Ascending aorta (tissue), 2 donors: ENCODE results near the gene CNTNAP5. TPM values are rescaled to one million over a fixed set of nuclear protein-coding genes. Genes with fewer than 3 reads are reported as not detected.

Experiments
- DNase-seq, 2 donors: peaks; one replicate each; pipeline ENCODE4 v3.0.0-alpha.2; 2019; ENCODE audit warnings: low spot score in 2 of 2
- H3K27ac ChIP-seq, 2 donors: fragments of 200-600 bp; sonication (generic); one replicate each; pipeline ENCODE4 v1.5.1; 2016 to 2017; ENCODE audit warnings: mild to moderate bottlenecking in 1 of 2
- H3K27me3 ChIP-seq: fragments of 200-600 bp; sonication (generic); one replicate; pipeline ENCODE4 v1.5.1; 2017
- H3K36me3 ChIP-seq, 2 donors: fragments of 200-600 bp; sonication (generic); one replicate each; pipeline ENCODE4 v1.5.1; 2016
- H3K4me1 ChIP-seq, 2 donors: fragments of 200-600 bp; sonication (generic); one replicate each; pipeline ENCODE4 v1.5.1; 2016 to 2017; ENCODE audit warnings: mild to moderate bottlenecking in 1 of 2
- H3K4me3 ChIP-seq, 2 donors: fragments of 200-600 bp; sonication (generic); one replicate each; pipeline ENCODE4 v1.5.1; 2016 to 2017; ENCODE audit warnings: mild to moderate bottlenecking in 1 of 2
- H3K9me3 ChIP-seq, 2 donors: fragments of 200-600 bp; sonication (generic); one replicate each; pipeline ENCODE4 v1.5.1; 2016
- CTCF ChIP-seq, 3 experiments: fragments of 200-600 bp in 2 of 3; fragments of 450-650 bp in 1 of 3; sonication (generic) in 2 of 3; IDR thresholded peaks; one replicate each; pipeline ENCODE4 v1.5.1; 2016 to 2019; ENCODE audit warnings: antibody characterized with exemption in 3 of 3, mild to moderate bottlenecking in 1 of 3, moderate library complexity in 1 of 3
- intact Hi-C: fragments of 100-400 bp; cut with DNase I; formaldehyde crosslinking; loops from one replicate; pipeline ENCODE4 v1.15.1; 2023
- total RNA-seq: library from RNA; depleted of rRNA; stranded (reverse); fragments of >200 nt; gene quantifications from one replicate; pipeline ENCODE4 v1.1.0, GENCODE V29; 2016

The CNTNAP5 gene
- total RNA-seq, 1 donor from 2014 or later = not detected

GRCh38 chr2:124063596-124063995, 38.5 kb downstream of the CNTNAP5 start:
- H3K4me1 ChIP-seq = no peaks in the 10 kb centered on the region
- H3K27me3 ChIP-seq = no peaks in the 10 kb centered on the region
- H3K36me3 ChIP-seq = no peaks in the 10 kb centered on the region
- no peak overlapping the region for H3K4me3 ChIP-seq
- H3K27ac ChIP-seq = no peak overlapping the region
- H3K9me3 ChIP-seq = no peaks in the 10 kb centered on the region
- intact Hi-C loops = no loop called here
- TF ChIP-seq CTCF (IDR thresholded peaks at IDR 0.05) = no peak
- DNase-seq = no peak

GRCh38 chr2:124065636-124066035, 40.5 kb downstream of the CNTNAP5 start:
- Histone ChIP-seq H3K36me3 (no peaks in the 10 kb centered on the region), H3K27me3 (no peaks in the 10 kb centered on the region), H3K4me3 (no peak overlapping the region), H3K4me1 (no peaks in the 10 kb centered on the region), H3K27ac (no peak overlapping the region), H3K9me3 (no peaks in the 10 kb centered on the region)
- no peak for DNase-seq
- intact Hi-C loops = no loop called here
- TF ChIP-seq CTCF (IDR thresholded peaks at IDR 0.05) = no peak

GRCh38 chr2:124066776-124067175, 41.7 kb downstream of the CNTNAP5 start:
- TF ChIP-seq CTCF (IDR thresholded peaks at IDR 0.05) = no peak
- Histone ChIP-seq H3K36me3 (no peaks in the 10 kb centered on the region), H3K27ac (no peak overlapping the region), H3K4me3 (no peak overlapping the region), H3K9me3 (no peaks in the 10 kb centered on the region), H3K27me3 (no peaks in the 10 kb centered on the region), H3K4me1 (no peaks in the 10 kb centered on the region)
- intact Hi-C loops = no loop called here
- DNase-seq = no peak

- Histone ChIP-seq H3K36me3 (no peaks in the 10 kb centered on the region), H3K27ac (no peak overlapping the region), H3K4me1 (no peaks in the 10 kb centered on the region), H3K4me3 (no peak overlapping the region), H3K9me3 (no peaks in the 10 kb centered on the region), H3K27me3 (no peaks in the 10 kb centered on the region)
- DNase-seq = no peak
- TF ChIP-seq CTCF (IDR thresholded peaks at IDR 0.05) = no peak
- intact Hi-C loops = no loop called here
Measured at GRCh38 chr2:124079045-124079444, 54.0 kb downstream of the CNTNAP5 start.

- intact Hi-C loops = no loop called here
- Histone ChIP-seq H3K4me1 (no peaks in the 10 kb centered on the region), H3K36me3 (no peaks in the 10 kb centered on the region), H3K4me3 (no peak overlapping the region), H3K9me3 (no peaks in the 10 kb centered on the region), H3K27ac (no peak overlapping the region), H3K27me3 (no peaks in the 10 kb centered on the region)
- DNase-seq = no peak
- TF ChIP-seq CTCF (IDR thresholded peaks at IDR 0.05) = no peak
Measured at GRCh38 chr2:124080281-124081153, 55.4 kb downstream of the CNTNAP5 start.
